ENCODE data around the gene MED9. TPM values are rescaled to one million over a fixed set of nuclear protein-coding genes. Genes with fewer than 3 reads are reported as not detected.
A peak's percentile ranks its signal among the peaks of the same experiment; 100 is the strongest.

Gene MED9
- total and polyA plus RNA-seq, 2 of the 4 experiments (the other 2 are of a cell fraction): 6.1 to 10.1 TPM

- H2BK20ac ChIP-seq (ENCODE audit: low read depth, low read length): no peak overlapping the region
- no peak overlapping the region for H3K14ac ChIP-seq (replicated peaks; ENCODE audit: low read depth, low read length)
- no peak for DNase-seq
- no peaks in the 10 kb centered on the region for H4K20me1 ChIP-seq (ENCODE audit: insufficient read depth, low read length)
- no peak overlapping the region for H3K18ac ChIP-seq (ENCODE audit: low read depth, low read length)
- no peaks in the 10 kb centered on the region for H3K79me1 ChIP-seq (ENCODE audit: low read depth in 1 of 2, low read length in 2 of 2)
- BruUV-seq (replicated peaks): no TSS peak
- POLR2A ChIA-PET (ENCODE audit: unreplicated experiment): no interaction called here
- H3K56ac ChIP-seq (ENCODE audit: extremely low read depth, insufficient read depth, low read length): no peak overlapping the region
- no peak overlapping the region for H3K23ac ChIP-seq (ENCODE audit: low read depth, low read length)
- TF ChIP-seq BHLHE40 (IDR thresholded peaks at IDR 0.05; ENCODE audit: low read depth, low read length) (no peak), RAD21 (IDR thresholded peaks at IDR 0.05; ENCODE audit: low read length) (no peak), CEBPB (IDR thresholded peaks at IDR 0.05; ENCODE audit: low read depth, low read length) (no peak), MXI1 (IDR thresholded peaks at IDR 0.05; ENCODE audit: borderline replicate concordance, low read depth, low read length) (no peak), ELK1 (IDR thresholded peaks at IDR 0.05; ENCODE audit: borderline replicate concordance, low read depth, low read length) (no peak)
- no peak overlapping the region for H3K4me3 ChIP-seq (ENCODE audit: insufficient read depth, low read depth, low read length)
- ATAC-seq (ENCODE audit: low read depth): no peak
- intact Hi-C loops (cut with micrococcal nuclease): no loop called here
- no peak overlapping the region for H3K4ac ChIP-seq (ENCODE audit: low read depth, low read length)
- CTCF ChIA-PET: no interaction called here
- no peaks in the 10 kb centered on the region for H3K9me1 ChIP-seq (ENCODE audit: insufficient read depth, low read length)
- no peak overlapping the region for H3K4me2 ChIP-seq (ENCODE audit: low read depth, low read length)
- no peaks in the 10 kb centered on the region for H3K4me1 ChIP-seq (ENCODE audit: control insufficient read depth, insufficient read depth, low read length)
- in situ Hi-C loops (cut with MboI; ENCODE audit: low sequenced_read_pairs): no loop called here
- no peak overlapping the region for H3K27ac ChIP-seq (ENCODE audit: insufficient read depth, low read length)
- peaks cover 3% of the 10 kb centered on the region; the same call in 1 of the 2 replicates for H3K9me3 ChIP-seq (ENCODE audit: control insufficient read depth, insufficient read depth, low read length)
- H2AK9ac ChIP-seq (replicated peaks; ENCODE audit: low read depth, low read length, poor library complexity): no peak overlapping the region
- H2AK5ac ChIP-seq (ENCODE audit: low read depth, low read length): no peak overlapping the region
- 83% methylated on average over 4 of the region's 4 CpGs; no CpG with 5 or more reads in 1 of the 2 experiments for WGBS, 2 experiments (ENCODE audit: extremely low coverage in 2 of 2, insufficient read length in 1 of 2)
- no peak overlapping the region for H4K91ac ChIP-seq (ENCODE audit: insufficient read depth, low read depth, low read length)
- no peak overlapping the region for H2BK120ac ChIP-seq (ENCODE audit: low read depth, low read length)
- no peak overlapping the region for H2AFZ ChIP-seq (replicated peaks; ENCODE audit: low read length, poor library complexity)
- dilution Hi-C loops (cut with HindIII; ENCODE audit: low sequenced_read_pairs, unreplicated experiment): no loop called here
- no peak overlapping the region for H4K5ac ChIP-seq (ENCODE audit: low read depth, low read length)
- H2BK15ac ChIP-seq (ENCODE audit: low read depth, low read length): no peak overlapping the region
- no peaks in the 10 kb centered on the region for H3K36me3 ChIP-seq (ENCODE audit: control insufficient read depth, insufficient read depth, low read length)
- H4K8ac ChIP-seq (ENCODE audit: low read depth in 2 of 2, low read length in 2 of 2): no peak overlapping the region
- peak overlapping the region; percentile 60 for H2BK5ac ChIP-seq (ENCODE audit: low read depth, low read length, poor library complexity, severe bottlenecking)
- H3K27me3 ChIP-seq (ENCODE audit: control insufficient read depth, insufficient read depth, low read length): peaks cover 30% of the 10 kb centered on the region
- H3K9ac ChIP-seq (ENCODE audit: low read depth, low read length): no peak overlapping the region
Observed at GRCh38 chr17:17460038-17460437, 16.8 kb upstream of the MED9 start.
